Gastrocnemius medialis (tissue), 4 donors: ENCODE measurements around the gene GRIK1. TPM values are rescaled to one million over a fixed set of nuclear protein-coding genes. Genes with fewer than 3 reads are reported as not detected.

ENCODE experiments used
- ATAC-seq, 2 donors: fragments of 150-250 bp; one replicate each; pipeline ENCODE4 v1.9.1; 2016
- DNase-seq, 2 donors: peaks; one replicate each; pipeline ENCODE4 v3.0.0-alpha.2; 2019
- H3K27ac ChIP-seq, 4 donors: fragments of 200-600 bp; sonication (generic); 1 replicate in 1 of 4; 2 replicates in 3 of 4; pipeline ENCODE4 v1.5.1; 2016 to 2018; ENCODE audit warnings: mild to moderate bottlenecking in 2 of 4, moderate library complexity in 1 of 4
- H3K27me3 ChIP-seq, 3 donors: fragments of 200-600 bp; sonication (generic) in 2 of 3; 1 replicate in 1 of 3; 2 replicates in 2 of 3; pipeline versions ENCODE4 v1.5.1 to v1.6.0; 2016 to 2019; ENCODE audit warnings: mild to moderate bottlenecking in 1 of 3, moderate library complexity in 1 of 3
- H3K36me3 ChIP-seq, 2 donors: fragments of 200-600 bp; sonication (generic) in 1 of 2; one replicate each; pipeline ENCODE4 v1.5.1; 2017 to 2018
- H3K4me1 ChIP-seq, 2 donors: fragments of 200-600 bp; sonication (generic) in 1 of 2; one replicate each; pipeline ENCODE4 v1.5.1; 2016 to 2017; ENCODE audit warnings: mild to moderate bottlenecking in 2 of 2
- H3K4me3 ChIP-seq, 4 donors: fragments of 200-600 bp; sonication (generic) in 3 of 4; 1 replicate in 1 of 4; 2 replicates in 3 of 4; pipeline ENCODE4 v1.5.1; 2016 to 2019; ENCODE audit warnings: mild to moderate bottlenecking in 2 of 4
- H3K9me3 ChIP-seq, 3 donors: fragments of 200-600 bp; sonication (generic) in 2 of 3; 1 replicate in 1 of 3; 2 replicates in 2 of 3; pipeline ENCODE4 v1.5.1; 2016 to 2019
- POLR2A ChIP-seq, 2 donors: fragments of 450-650 bp; IDR thresholded peaks; one replicate each; pipeline ENCODE4 v1.6.1; 2017; ENCODE audit warnings: antibody characterized with exemption in 2 of 2, mild to moderate bottlenecking in 2 of 2, moderate library complexity in 2 of 2
- in situ Hi-C, 4 donors: fragments of 200-750 bp; cut with MboI; loops; one replicate each; pipeline versions ENCODE4 v1.15.0 to v1.8.0; 2017; ENCODE audit warnings: low sequenced_read_pairs in 4 of 4
- intact Hi-C: fragments of 100-400 bp; cut with DNase I; formaldehyde crosslinking; loops from one replicate; pipeline ENCODE4 v1.15.1; 2023; ENCODE audit warnings: low total_unique reads
- total RNA-seq, 4 donors: library from RNA; depleted of rRNA; stranded (reverse); fragments of >200 nt; gene quantifications; one replicate each; pipeline versions ENCODE4 v1.1.0 to v1.2.3, GENCODE V29; 2016
- TF ChIP-seq, protein P1 (sequence below), 5 experiments: fragments of 450-650 bp in 3 of 5; fragments of 200-600 bp in 2 of 5; sonication (generic) in 2 of 5; IDR thresholded peaks in 4 of 5; conservative IDR thresholded peaks in 1 of 5; 1 replicate in 4 of 5; 2 replicates in 1 of 5; pipeline ENCODE4 v1.5.1; 2016 to 2019; ENCODE audit warnings: antibody characterized with exemption in 5 of 5, mild to moderate bottlenecking in 3 of 5, moderate library complexity in 3 of 5

The GRIK1 gene
- total RNA-seq, 4 donors from 2014 or later, result 0.13 TPM; not detected in 3

DNA sequence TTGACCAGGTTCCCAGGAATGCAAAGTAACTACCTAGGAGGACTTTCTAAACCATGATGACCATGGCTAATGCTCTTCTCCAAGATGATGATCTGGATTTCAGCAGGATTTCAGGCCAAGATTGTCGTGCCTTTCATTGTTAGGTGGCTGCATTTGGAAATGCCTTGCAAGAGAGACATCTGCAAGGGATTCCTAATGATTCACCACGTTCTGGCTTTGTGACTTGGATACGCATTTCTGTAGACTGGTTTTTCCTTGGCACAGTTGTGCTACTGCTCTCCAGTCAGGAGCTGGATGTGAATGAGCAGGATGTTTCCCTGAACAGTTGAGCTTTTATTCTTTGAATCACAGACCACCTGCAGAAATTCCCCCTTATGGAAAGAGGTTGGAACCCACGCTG is 428.7 kb downstream of the GRIK1 start:
- intact Hi-C loops, result no loop called here
- TF ChIP-seq, protein P1, sequence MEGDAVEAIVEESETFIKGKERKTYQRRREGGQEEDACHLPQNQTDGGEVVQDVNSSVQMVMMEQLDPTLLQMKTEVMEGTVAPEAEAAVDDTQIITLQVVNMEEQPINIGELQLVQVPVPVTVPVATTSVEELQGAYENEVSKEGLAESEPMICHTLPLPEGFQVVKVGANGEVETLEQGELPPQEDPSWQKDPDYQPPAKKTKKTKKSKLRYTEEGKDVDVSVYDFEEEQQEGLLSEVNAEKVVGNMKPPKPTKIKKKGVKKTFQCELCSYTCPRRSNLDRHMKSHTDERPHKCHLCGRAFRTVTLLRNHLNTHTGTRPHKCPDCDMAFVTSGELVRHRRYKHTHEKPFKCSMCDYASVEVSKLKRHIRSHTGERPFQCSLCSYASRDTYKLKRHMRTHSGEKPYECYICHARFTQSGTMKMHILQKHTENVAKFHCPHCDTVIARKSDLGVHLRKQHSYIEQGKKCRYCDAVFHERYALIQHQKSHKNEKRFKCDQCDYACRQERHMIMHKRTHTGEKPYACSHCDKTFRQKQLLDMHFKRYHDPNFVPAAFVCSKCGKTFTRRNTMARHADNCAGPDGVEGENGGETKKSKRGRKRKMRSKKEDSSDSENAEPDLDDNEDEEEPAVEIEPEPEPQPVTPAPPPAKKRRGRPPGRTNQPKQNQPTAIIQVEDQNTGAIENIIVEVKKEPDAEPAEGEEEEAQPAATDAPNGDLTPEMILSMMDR (IDR thresholded peaks at IDR 0.05 in 4 of 5, conservative IDR thresholded peaks at IDR 0.05 in 1 of 5), result no peak
- no peak for TF ChIP-seq POLR2A (IDR thresholded peaks at IDR 0.05)
- in situ Hi-C loops, result no loop called here
- Histone ChIP-seq H3K27ac (no peak overlapping the region), H3K27me3 (no peaks in the 10 kb centered on the region), H3K36me3 (no peaks in the 10 kb centered on the region), H3K9me3 (peaks cover 0 to 10% (median 0%) of the 10 kb centered on the region in 3 donors), H3K4me1 (no peaks in the 10 kb centered on the region), H3K4me3 (no peak overlapping the region)
- ATAC-seq (no peak), DNase-seq (no peak)

DNA sequence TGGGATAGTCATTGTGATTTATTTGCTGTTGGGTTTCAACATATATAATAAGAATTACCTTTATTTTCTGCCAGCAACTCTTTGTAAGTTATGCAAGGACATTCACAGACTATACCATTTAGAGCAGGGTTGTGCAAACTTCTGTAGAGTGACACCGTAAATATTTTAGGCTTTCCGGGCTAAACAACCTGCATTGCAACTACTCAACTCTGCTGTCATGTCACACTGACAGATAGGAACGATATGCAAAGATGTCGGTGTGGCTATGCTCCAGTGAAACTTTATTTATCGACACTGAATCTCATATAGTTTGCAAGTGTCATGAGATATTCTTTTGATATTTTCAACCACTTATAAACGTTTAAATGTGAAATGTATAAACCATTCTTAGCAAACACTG is 430.7 kb downstream of the GRIK1 start:
- intact Hi-C loops (no loop called here), in situ Hi-C loops (no loop called here)
- Histone ChIP-seq H3K9me3 (peaks cover 0 to 1% (median 0%) of the 10 kb centered on the region in 3 donors), H3K27me3 (no peaks in the 10 kb centered on the region), H3K4me3 (no peak overlapping the region), H3K27ac (no peak overlapping the region), H3K4me1 (no peaks in the 10 kb centered on the region), H3K36me3 (no peaks in the 10 kb centered on the region)
- no peak for ATAC-seq
- DNase-seq, result no peak
- TF ChIP-seq POLR2A (IDR thresholded peaks at IDR 0.05), result no peak
- TF ChIP-seq, protein P1 (IDR thresholded peaks at IDR 0.05 in 4 of 5, conservative IDR thresholded peaks at IDR 0.05 in 1 of 5), result no peak

- DNase-seq (no peak), ATAC-seq (no peak)
- H3K36me3 ChIP-seq, result no peaks in the 10 kb centered on the region
- H3K27ac ChIP-seq, result no peak overlapping the region
- no peaks in the 10 kb centered on the region for H3K9me3 ChIP-seq
- H3K4me3 ChIP-seq, result no peak overlapping the region
- H3K4me1 ChIP-seq, result no peaks in the 10 kb centered on the region
- no peaks in the 10 kb centered on the region for H3K27me3 ChIP-seq
- in situ Hi-C loops (no loop called here), intact Hi-C loops (no loop called here)
- TF ChIP-seq POLR2A (IDR thresholded peaks at IDR 0.05), result no peak
- TF ChIP-seq, protein P1 (IDR thresholded peaks at IDR 0.05 in 4 of 5, conservative IDR thresholded peaks at IDR 0.05 in 1 of 5), result no peak
These were observed 431.5 kb downstream of the GRIK1 start for GRCh38 chr21:29508301-29508700.

GRCh38 chr21:29506947-29507346 is 432.8 kb downstream of the GRIK1 start:
- ATAC-seq, result no peak
- in situ Hi-C loops, result no loop called here
- no peak for TF ChIP-seq POLR2A (IDR thresholded peaks at IDR 0.05)
- TF ChIP-seq, protein P1 (IDR thresholded peaks at IDR 0.05 in 4 of 5, conservative IDR thresholded peaks at IDR 0.05 in 1 of 5), result no peak

DNA sequence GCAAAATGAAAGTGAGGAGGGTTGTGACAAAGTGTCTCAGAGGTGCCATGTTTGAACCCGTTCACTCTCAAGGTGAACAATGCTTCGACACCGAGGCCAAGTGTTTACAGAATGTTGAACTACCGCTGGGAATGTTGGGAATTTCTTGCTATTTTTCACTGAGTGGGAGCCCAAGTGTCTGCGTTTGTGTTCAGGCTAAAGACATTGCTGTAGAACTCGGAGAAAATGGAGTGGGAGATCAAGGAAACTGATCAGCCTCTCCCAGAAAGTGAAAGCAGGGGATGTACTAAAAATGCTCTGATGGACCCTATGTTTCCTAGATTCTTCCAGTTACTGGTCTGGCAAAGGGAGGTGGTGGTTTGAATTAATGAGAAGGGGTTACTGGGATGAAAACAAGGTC is 433.6 kb downstream of the GRIK1 start:
- in situ Hi-C loops, result no loop called here
- Histone ChIP-seq H3K27me3 (no peaks in the 10 kb centered on the region), H3K9me3 (no peaks in the 10 kb centered on the region), H3K4me3 (no peak overlapping the region), H3K27ac (no peak overlapping the region), H3K36me3 (no peaks in the 10 kb centered on the region), H3K4me1 (no peaks in the 10 kb centered on the region)
- intact Hi-C loops, result no loop called here
- ATAC-seq, result no peak
- TF ChIP-seq, protein P1 (IDR thresholded peaks at IDR 0.05 in 4 of 5, conservative IDR thresholded peaks at IDR 0.05 in 1 of 5), result no peak
- TF ChIP-seq POLR2A (IDR thresholded peaks at IDR 0.05), result no peak
- no peak for DNase-seq

More at GRCh38 chr21:29506947-29507346, 432.8 kb downstream of the GRIK1 start:
- H3K27ac ChIP-seq, result no peak overlapping the region
- no peaks in the 10 kb centered on the region for H3K36me3 ChIP-seq
- H3K4me3 ChIP-seq, result no peak overlapping the region
- no peaks in the 10 kb centered on the region for H3K27me3 ChIP-seq
- H3K4me1 ChIP-seq, result no peaks in the 10 kb centered on the region
- no peaks in the 10 kb centered on the region for H3K9me3 ChIP-seq
- no peak for DNase-seq
- intact Hi-C loops, result no loop called here
